Placental epithelial cell (primary cell): ENCODE measurements around the gene PDZD8. TPM values are rescaled to one million over a fixed set of nuclear protein-coding genes. Genes with fewer than 3 reads are reported as not detected.

Experiments
- total RNA-seq: library from RNA; depleted of rRNA; stranded (reverse); fragments of >200 nt; gene quantifications from 2 replicates; pipeline ENCODE4 v1.2.3, GENCODE V29; 2012

PDZD8 gene
- total RNA-seq: 21.7 and 23.6 TPM in 2 replicates

GRCh38 chr10:117375360-117376178 is at the start of gene PDZD8:
TSS of gene PDZD8 (minus strand) at chr10:117375440. CDS start at chr10:117375227, 213 bp downstream.

DNA sequence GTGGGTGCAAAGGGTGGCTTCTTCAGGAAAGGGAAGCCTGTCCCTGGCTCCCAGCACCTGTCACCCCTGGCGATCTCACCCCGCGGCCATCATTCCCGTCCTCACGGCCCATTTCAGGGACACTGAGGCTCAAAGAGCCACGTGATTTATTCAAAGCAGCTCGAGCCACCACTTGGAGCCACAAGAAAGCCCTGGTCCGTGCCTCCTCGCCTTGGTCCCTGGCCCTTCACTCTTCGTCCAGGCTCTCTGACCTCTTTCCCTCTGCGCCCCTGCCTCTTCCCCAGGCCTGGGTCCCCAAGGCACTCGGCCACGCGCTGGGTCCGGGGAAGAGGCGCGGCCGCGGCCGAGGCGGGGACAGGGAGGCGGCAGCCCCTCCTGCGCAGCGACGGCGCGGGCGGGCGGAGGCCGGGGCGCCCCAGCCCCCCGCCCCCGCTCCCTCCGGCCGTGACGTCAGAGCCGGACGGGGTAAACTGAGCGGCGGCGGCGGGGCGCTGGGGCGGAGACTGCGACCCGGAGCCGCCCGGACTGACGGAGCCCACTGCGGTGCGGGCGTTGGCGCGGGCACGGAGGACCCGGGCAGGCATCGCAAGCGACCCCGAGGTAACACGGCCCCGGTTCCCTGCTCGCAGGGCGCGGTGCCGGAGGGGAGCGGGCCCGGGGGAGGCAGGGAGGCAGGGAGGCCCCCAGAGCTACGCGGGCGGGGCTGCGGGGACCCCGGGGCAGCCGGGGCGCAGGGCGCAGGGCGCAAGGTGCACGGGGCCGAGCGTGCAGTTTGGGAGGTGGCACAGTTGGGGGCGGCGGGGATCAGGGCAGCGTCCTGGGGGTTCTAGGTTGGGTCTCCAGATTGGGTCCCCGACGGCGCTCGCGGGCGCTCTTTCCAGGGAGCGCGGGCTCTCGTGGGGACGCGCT is 134.4 kb downstream of the PDZD8 start, which contains the start of gene SLC18A2:
Gene SLC18A2 (plus strand): TSS at position 494 of the 909 bp plus-strand sequence. CDS start 580 bp downstream, outside the sequence.

Other genes with a start within 250 kb of the PDZD8 start
- not detected in 2 replicates for gene VAX1, start 237.2 kb downstream of the PDZD8 start, total RNA-seq
- gene KCNK18, start 178.0 kb downstream of the PDZD8 start, total RNA-seq: not detected in 2 replicates
- gene SLC18A2, start 134.3 kb downstream of the PDZD8 start, total RNA-seq: not detected in 2 replicates
- not detected in 2 replicates for gene EMX2, start 167.3 kb upstream of the PDZD8 start, total RNA-seq